Measurements from ENCODE around the gene ENTPD1.
"Not testable (repeated sequence)": the region's sequence is repeated elsewhere in the genome, so short reads cannot be mapped to it uniquely, and the experiment has no call there.

Gene ENTPD1

DNA sequence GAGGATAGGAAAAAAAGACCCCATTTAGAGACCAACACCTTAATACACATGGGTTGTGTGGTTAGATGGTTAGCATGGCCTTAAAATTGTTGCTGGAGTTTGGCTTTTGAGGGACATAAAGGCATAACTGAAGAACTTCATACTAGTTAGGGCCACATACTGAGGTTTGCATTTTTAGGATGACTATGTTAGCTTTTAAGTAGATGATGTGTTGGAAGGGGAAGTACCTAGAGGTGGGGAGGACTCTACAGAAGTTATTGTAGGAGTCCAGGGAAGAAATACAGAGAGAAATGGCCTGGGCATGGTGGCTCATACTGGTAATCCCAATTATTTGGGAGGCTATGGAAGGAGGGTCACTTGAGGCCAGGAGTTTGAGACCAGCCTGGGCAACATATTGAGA lies 40.5 kb downstream of the ENTPD1 start:
- DNase-seq (ENCODE audit: low read depth) = no peak

GRCh38 chr10:95798096-95798855 lies 42.3 kb downstream of the ENTPD1 start:
- DNase-seq (ENCODE audit: low read depth) = no peak

- not testable (repeated sequence) for DNase-seq (ENCODE audit: low read depth)
Observed at GRCh38 chr10:95800286-95800685, 44.3 kb downstream of the ENTPD1 start.

DNA sequence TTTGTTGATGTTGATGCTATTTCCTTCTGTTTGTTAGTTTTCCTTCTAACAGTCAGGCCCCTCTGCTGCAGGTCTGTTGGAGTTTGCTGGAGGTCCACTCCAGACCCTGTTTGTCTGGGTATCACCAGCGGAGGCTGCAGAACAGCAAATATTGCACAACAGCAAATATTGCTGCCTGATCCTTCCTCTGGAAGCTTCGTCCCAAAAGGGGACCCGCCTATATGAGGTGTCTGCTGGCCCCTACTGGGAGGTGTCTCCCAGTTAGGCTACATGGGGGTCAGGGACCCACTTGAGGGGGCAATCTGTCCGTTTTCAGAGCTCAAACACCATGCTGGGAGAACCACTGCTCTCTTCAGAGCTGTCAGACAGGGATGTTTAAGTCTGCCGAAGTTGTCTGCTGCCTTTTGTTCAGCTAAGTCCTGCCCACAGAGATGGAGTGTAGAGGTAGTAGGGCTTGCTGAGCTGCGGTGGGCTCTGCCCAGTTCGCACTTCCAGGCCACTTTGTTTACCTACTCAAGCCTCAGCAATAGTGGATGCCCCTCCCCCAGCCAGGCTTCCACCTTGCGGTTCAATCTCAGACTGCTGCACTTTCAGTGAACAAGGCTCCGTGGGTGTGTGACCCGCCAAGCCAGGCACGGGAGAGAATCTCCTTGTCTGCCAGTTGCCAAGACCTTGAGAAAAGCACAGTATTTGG lies 50.9 kb downstream of the ENTPD1 start:
- not testable (repeated sequence) for DNase-seq (ENCODE audit: low read depth)

GRCh38 chr10:95808705-95809308 lies 52.8 kb downstream of the ENTPD1 start:
- not testable (repeated sequence) for DNase-seq (ENCODE audit: low read depth)

GRCh38 chr10:95809370-95810197 lies 53.6 kb downstream of the ENTPD1 start:
- DNase-seq (ENCODE audit: low read depth) = no peak

GRCh38 chr10:95810198-95810976 lies 54.4 kb downstream of the ENTPD1 start:
- DNase-seq (ENCODE audit: low read depth) = no peak

DNA sequence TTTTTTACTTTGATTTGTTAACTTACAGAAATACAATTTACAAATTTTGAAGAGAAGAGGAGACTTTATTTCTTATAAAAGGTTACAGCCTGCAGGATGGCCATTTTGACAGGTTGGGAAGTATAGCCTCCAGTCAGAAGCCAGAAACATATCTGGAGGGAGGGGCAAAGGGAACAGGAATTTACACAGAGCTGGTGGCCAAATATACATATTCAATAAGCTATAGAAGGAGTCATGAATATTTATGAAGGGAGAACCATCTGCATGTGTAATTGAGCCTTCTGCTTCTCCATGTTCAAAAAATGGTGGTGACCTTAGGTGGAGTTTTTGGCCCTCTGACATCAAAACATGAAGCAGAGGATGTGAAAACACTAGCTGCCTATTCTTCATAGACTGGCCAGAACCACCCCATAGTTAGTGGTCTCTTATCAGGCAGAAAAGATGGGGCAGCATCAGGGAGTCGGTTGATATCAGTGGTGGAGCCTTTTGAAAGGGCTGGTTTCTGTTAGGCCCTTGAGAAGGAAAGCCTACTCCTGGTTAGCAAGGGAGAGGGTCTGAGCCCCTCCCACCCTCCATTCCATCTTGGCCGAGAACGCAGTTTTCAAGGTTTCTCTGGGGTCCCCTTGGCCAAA lies 57.2 kb downstream of the ENTPD1 start:
- no peak for DNase-seq (ENCODE audit: low read depth)

DNA sequence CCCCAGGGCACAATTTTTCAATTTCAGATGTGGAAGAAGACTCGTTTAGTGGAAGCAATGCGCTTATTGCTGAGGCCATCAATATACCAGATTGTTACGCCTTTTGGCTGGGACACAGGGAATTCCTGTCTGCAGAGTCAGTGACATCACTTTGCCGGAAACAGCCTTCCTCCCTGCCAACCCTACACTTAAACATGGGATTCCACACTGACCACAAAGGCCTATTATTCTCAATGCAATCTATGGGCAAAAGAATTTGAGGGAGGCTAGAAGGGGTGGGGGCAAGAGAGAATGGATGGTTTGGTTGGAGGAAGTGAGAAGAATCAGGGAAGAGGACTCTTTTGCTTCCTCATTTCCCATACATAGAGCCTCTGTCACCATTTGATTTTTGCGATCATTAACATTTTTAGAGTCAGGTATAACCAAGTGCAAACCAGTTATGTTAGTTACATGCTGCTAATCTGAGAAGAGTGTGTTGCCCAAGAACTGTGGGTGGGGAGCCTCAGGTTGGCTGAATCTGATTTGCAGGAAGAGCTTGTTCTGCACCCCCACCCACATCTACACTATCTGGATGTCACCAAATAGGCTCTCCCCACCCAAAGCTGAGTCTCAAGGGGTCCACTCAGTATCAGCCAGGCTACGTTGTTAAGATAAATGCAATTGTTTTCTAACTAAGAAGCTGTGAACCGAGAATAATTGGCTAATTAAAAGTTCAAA lies 58.2 kb downstream of the ENTPD1 start:
- no peak for DNase-seq (ENCODE audit: low read depth)

- DNase-seq (ENCODE audit: low read depth) = no peak
Observed at GRCh38 chr10:95815133-95815532, 59.2 kb downstream of the ENTPD1 start.

DNA sequence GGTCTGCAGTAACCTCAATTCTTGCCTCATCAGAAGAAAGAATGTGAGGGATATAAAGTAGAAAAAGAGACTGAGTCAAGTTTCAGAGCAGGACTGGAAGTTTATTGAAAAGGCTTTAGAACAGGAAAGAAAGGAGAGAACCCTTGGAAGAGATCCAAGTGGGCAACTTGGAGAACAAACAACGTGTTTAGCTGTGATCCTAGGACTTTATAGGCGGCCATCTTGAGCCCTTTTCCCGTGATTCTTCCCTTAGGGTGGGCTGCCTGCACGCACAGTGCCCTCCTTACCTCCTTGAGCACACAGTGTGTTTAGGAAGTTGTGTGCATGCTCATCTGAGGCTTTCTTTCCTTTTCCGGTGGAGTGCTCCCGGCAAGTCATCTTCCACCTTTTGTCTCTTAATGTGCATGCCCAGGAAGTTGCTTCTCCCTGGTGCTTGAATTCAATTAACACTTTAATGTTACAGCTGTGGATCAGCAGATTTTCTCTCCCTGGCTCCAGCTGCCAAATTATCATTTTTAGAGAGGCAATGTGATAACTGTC lies 59.8 kb downstream of the ENTPD1 start:
- DNase-seq (ENCODE audit: low read depth) = no peak

DNA sequence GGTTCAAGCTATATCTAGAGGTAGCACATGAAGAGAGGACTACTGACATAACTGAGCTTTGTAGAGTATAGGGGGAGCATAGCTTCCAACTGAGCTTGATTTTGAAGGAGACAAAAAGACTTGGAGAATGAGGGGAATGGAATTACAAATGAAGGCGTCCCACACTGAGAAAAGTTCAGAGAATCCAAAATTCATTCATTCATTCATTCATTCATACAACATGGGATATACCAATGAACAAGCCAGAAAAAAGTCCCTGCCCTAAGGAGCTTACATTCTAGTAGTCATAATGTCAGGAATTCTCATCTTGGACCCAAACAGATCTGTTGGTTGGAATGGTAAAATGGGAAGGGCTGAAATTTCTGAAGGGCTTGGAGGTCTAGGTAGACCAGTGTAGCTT lies 62.0 kb downstream of the ENTPD1 start:
- no peak for DNase-seq (ENCODE audit: low read depth)

DNA sequence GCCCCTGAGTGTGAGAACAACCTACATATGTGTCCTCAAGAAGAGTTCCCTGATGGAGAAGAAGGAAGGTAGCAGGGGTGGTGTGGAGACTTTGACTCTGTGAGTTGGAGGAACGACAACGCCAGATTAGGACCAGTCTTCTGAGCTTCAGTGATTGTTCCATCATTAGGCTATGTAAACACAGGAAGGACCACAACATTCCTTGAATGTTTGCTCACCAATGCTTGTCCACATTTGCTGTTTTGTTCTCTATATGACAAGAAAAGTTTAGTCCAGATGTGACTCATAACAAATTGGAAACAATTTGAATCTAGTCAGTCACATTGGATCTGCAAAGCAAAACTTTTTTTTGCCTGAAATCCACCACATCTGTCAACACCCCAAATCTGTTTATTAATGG lies 62.7 kb downstream of the ENTPD1 start:
- DNase-seq (ENCODE audit: low read depth) = no peak

- no peak for DNase-seq (ENCODE audit: low read depth)
Observed at GRCh38 chr10:95819620-95820329, 63.8 kb downstream of the ENTPD1 start.

- no peak for DNase-seq (ENCODE audit: low read depth)
Observed at GRCh38 chr10:95820363-95820762, 64.4 kb downstream of the ENTPD1 start.

DNA sequence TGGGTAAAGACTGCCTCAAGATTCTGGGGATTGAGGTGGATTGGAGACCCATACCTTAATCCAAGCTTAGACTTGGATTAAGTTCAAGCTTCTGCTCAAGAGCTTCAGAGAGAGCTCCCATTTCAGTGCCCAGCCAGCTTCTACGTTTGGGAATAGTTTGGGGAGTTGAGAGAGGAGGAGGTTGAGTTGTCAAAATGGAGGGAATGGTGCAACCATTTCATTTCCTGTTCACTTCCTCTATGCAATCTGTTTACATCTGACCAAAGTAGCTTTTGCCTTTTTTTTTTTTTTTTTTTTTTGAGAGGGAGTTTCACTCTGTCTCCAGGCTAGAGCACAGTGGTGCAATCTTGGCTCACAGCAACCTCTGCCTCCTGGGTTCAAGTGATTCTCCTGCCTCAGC lies 65.8 kb downstream of the ENTPD1 start:
- no peak for DNase-seq (ENCODE audit: low read depth)

- no peak for DNase-seq (ENCODE audit: low read depth)
Observed at GRCh38 chr10:95830044-95830443, 74.1 kb downstream of the ENTPD1 start.

DNA sequence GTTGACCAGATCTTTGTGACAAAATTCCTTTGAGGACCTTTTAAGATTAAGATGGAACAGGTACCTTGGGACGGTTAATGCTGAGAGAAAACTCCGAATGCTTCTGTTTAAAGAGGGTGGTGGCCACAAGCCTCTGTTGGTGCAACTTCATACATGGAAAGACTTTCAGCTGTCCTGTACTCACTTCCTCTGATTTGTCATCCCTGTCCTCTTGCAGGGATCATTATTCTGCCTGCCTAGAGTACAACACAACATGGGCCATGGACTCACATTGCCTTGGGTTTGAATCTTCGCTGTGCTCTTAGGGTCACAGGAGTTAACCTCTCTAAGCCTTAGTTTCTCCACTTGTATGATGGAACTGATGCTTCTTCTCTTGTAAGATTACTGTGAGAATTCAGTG lies 75.1 kb downstream of the ENTPD1 start:
- DNase-seq (ENCODE audit: low read depth) = no peak

- DNase-seq (ENCODE audit: low read depth) = no peak
Observed at GRCh38 chr10:95831515-95831914, 75.6 kb downstream of the ENTPD1 start.

Data from CMK (cell line).